ENCODE data around the gene TNNT3.

Gene TNNT3

GRCh38 chr11:1935156-1936071, 15.9 kb downstream of the TNNT3 start:
- DNase-seq, result no peak

- DNase-seq, result no peak
Observed at GRCh38 chr11:1936072-1936780, 16.7 kb downstream of the TNNT3 start.

- DNase-seq, result no peak
Observed at GRCh38 chr11:1936781-1937615, 17.5 kb downstream of the TNNT3 start.

GRCh38 chr11:1937616-1938342, 18.3 kb downstream of the TNNT3 start:
- DNase-seq, result no peak

DNA sequence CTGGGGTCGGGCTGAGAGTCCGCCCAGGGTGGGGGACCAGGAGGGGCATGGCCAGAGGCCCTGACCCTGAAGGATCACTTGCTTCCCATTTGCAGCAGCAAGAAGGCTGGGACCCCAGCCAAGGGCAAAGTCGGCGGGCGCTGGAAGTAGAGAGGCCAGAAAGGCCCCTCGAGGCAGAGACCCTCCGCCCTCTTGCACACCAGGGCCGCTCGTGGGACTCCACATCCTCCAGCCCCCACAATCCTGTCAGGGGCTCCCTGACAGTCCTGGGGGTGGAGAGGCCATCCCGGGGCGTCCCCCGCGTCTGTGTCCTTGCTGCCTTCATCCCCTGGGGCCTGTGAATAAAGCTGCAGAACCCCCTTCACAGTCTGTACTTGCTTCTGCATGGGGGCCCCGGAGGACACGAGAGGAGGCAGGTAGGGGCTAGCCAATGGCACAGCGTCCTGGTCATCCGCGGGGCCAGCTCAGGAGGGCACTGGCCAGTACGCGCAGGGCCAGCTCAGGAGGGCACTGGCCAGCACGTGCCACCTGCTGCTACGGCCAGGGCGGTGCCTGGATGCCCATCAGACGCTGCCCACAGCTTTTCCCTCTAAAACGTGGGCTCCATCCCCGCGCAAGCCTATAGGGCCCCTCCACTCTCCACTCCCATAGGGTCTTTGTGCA, 19.0 kb downstream of the TNNT3 start:
- peak; percentile 8 for DNase-seq

- peak; percentile 47 for DNase-seq
Observed at GRCh38 chr11:1939006-1939625, 19.6 kb downstream of the TNNT3 start.

DNA sequence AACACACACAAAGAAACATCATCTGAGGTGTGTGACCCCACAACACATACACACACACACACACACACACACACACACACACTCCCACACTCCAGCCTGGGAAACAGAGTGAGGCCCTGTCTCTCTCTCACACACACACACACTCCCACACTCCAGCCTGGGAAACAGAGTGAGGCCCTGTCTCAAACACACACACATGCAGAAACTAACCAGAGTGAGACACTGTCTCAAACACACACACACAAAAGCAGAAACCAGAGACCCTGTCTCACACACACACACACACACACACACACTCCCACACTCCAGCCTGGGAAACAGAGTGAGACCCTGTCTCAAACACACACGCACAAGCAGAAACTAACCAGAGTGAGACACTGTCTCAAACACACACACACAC, 20.3 kb downstream of the TNNT3 start:
- peak; percentile 51 for DNase-seq

- no peak for DNase-seq
Observed at GRCh38 chr11:1942558-1943260, 23.2 kb downstream of the TNNT3 start.

DNA sequence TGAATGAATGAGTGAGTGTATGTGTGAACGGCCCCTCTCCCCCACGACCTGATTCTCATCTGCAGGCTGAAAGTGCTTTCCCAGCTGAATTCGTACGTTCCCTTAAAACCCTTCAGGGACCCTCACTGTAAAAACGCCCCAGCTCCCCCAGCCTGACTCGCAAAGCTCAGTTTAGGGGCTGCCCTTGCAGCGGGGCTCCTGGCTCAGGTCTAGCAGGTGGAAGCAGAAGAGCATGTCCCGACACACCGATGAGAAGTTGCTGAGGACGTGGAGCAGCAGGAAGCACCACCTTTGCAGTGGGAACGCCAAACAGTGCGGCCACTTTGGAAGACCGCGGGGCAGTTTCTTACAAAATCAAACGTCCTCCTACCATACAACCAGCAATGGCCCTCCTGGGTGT, 24.1 kb downstream of the TNNT3 start:
- no peak for DNase-seq

DNA sequence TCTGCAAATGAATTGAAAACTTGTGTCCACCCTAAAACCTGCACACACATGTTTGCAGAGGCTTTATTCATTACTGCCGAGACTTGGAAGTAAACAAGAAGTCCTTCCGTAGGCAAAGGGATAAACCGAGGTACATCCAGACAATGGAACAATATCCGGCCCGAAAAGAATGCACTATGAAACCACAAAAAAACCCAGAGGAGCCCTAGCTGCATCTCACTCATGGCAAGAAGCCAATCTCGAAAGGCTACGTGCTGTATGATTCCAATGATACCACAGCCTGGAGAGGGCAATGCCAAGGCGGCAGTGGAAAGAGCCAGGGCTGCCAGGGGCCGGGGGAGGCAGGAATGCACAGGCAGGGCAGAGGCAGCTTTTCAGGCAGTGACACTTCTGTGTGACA, 24.5 kb downstream of the TNNT3 start:
- no peak for DNase-seq

DNA sequence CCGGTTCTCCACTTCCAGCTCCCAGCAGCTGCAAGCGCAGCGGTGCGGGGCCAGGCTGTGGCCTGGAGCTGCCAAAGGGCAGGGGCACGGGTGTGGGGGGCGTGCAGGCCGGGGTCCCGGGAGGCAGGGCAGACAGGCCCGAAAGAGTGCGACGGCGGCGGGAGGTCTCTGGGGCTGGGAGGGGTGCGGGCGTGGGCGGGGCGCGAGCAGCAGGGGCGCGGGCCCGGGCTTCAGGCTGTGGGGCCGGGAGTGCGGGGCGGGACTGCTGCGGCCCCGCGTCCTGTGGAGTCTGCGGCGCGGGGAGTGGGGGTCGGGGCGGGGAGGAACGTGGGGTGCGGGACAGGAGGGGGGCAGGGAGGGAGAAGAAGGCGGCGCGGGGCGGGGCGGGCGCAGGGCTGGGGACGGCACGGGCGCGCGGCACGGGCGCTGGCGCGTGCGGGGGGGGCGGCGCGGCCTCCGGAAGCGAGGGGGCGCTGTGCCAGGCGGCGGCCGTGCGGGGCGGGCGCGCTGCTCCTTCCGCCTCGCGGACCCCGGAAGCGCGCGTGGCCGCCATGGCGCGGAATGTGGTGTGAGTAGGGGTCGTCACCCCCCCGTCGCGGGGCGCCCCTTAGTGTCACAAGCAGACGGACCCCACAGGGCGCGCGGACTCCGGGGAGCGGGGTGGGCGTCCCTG, 27.4 kb downstream of the TNNT3 start, which contains the start of gene MRPL23:
MRPL23 (plus strand) TSS at position 521 of the 673 bp plus-strand sequence; CDS start at position 552, 31 bp downstream.
- DNase-seq, result no peak

DNA sequence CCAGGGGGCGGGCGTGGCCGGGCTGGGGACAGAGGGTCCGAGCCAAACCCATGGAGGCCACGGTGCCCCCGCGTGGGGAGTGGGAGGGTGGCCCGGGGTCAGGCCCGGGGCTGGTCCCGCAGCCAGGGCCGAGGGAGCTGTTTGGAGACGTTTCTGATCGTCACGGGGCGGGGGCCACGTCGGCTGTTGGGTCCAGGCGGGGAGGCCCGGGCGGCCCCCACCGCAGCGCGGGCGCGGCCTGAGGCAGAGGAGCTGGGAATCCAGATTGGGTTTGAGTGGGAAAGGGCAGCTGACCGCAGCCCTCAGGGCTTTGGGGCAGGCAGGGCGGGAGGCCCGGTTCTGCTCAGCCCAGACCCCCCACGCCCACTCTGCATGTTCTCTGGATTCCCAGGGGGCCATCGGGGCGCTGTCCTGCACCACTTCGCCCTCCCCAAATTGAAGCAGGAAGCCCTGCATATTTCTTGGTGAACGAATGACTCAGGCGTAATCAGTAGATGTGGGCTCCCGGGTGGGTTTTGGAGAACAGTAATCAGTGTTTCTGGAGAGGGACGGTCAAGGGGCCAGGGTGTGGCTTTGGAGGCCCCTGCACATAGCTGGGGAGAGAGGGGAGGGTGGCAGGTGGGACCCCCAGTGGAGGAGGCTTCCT, 28.2 kb downstream of the TNNT3 start:
- no peak for DNase-seq

GRCh38 chr11:1948389-1948788, 28.9 kb downstream of the TNNT3 start:
- DNase-seq, result no peak

DNA sequence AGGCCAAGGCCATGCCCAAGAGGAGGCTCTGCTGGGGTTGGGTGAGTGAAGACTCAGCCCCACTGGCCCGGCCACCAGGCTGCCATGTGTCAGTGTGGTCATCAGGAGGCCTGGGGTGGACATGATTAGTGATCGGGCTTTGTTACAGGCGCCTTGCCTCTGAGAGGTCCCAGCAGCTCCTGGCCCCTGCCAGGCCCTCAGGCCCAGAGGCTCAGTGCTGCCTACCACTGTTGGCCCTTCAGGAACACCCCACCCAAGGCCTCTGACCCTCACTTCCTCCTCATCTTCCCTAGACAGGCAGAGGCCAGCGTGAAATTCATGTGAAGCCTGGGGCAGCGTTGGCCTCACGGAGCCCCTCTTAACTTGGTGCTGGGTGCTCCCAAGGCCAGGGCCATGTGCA, 29.8 kb downstream of the TNNT3 start:
- DNase-seq, result no peak

- DNase-seq, result no peak
Observed at GRCh38 chr11:1949922-1950321, 30.4 kb downstream of the TNNT3 start.

- no peak for DNase-seq
Observed at GRCh38 chr11:1952806-1953482, 33.4 kb downstream of the TNNT3 start.

- no peak for DNase-seq
Observed at GRCh38 chr11:1953489-1954266, 34.2 kb downstream of the TNNT3 start.

DNA sequence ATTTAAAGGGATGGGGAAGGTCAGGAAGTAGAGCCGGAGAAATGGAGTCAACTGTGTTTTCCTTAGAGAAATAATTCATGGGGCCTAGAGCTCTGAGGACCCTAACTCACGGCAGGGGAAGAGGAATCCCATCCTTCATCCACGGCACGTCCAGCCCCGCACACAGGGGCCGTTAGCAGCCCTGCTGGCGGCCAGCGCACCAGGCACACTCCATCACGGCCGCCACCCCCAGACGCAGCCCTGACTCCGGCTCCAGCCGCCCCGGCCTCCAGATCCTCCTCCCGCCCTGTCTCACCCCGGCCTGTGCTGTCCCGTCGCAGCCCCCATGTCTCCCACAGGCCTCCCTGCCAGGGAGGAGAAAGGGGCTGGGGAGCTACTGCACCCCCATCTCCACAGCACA, 38.9 kb downstream of the TNNT3 start:
- no peak for DNase-seq

Measured in right kidney (tissue), 1 donor.